WTC11 (cell line): ENCODE results near the gene CTNNA3. TPM values are rescaled to one million over a fixed set of nuclear protein-coding genes. Genes with fewer than 3 reads are reported as not detected.
A peak's percentile ranks its signal among the peaks of the same experiment; 100 is the strongest.

Experiments
- ATAC-seq: fragments of 200-7000 bp; cut with Tn5 transposase; 2 replicates; pipeline ENCODE4 v1.10.0; 2021; ENCODE audit warnings: mild to moderate bottlenecking, moderate library complexity
- Bru-seq: library from RNA; stranded (reverse); fragments of 400-500 nt; gene quantifications from one replicate; lab custom pipeline; 2021; lab: Mats Ljungman, UMichigan
- CTCF ChIA-PET: fragments of 300-600 bp; sonication (Branson Sonifier 250); formaldehyde crosslinking; loops from one replicate; lab custom pipeline; 2021; ENCODE audit warnings: antibody characterized with exemption; lab: Charles Lee
- POLR2A ChIA-PET: fragments of 350-600 bp; sonication (Branson Sonifier 250); formaldehyde crosslinking; loops from one replicate; lab custom pipeline; 2021; ENCODE audit warnings: antibody characterized with exemption; lab: Charles Lee
- DNase-seq: peaks from one replicate; pipeline ENCODE4 v3.0.0; 2021; ENCODE audit warnings: low spot score
- H3K27ac Mint-ChIP-seq: 2 replicates; pipeline ENCODE4 v1.8.0; 2021; ENCODE audit warnings: mixed read lengths
- H3K27me3 Mint-ChIP-seq: 2 replicates; pipeline ENCODE4 v1.8.0; 2021; ENCODE audit warnings: low read depth, mild to moderate bottlenecking, moderate library complexity, mixed read lengths
- H3K36me3 Mint-ChIP-seq: 2 replicates; pipeline ENCODE4 v1.8.0; 2021; ENCODE audit warnings: mixed read lengths
- H3K4me1 Mint-ChIP-seq: 2 replicates; pipeline ENCODE4 v1.8.0; 2022; ENCODE audit warnings: mixed read lengths
- H3K4me3 Mint-ChIP-seq: 2 replicates; pipeline ENCODE4 v1.8.0; 2021; ENCODE audit warnings: mild to moderate bottlenecking, moderate library complexity, mixed read lengths
- H3K9me3 Mint-ChIP-seq: 2 replicates; pipeline ENCODE4 v1.8.0; 2021; ENCODE audit warnings: mixed read lengths
- CBFB ChIP-seq: sonication (generic); formaldehyde crosslinking; IDR thresholded peaks from 2 replicates; pipeline ENCODE4 v1.8.1; 2022; ENCODE audit warnings: mild to moderate bottlenecking, low read depth, missing genetic modification reagents
- E2F5 ChIP-seq: sonication (generic); formaldehyde crosslinking; IDR thresholded peaks from 2 replicates; pipeline ENCODE4 v1.8.1; 2022; ENCODE audit warnings: mild to moderate bottlenecking, moderate library complexity, missing genetic modification reagents
- ERG ChIP-seq: fragments of 250-450 bp; sonication (Bioruptor Pico); IDR thresholded peaks from 2 replicates; pipeline ENCODE4 v1.8.0; 2021; ENCODE audit warnings: mild to moderate bottlenecking
- FOXJ3 ChIP-seq: sonication (generic); formaldehyde crosslinking; IDR thresholded peaks from 2 replicates; pipeline ENCODE4 v1.9.0; 2021; ENCODE audit warnings: missing genetic modification reagents, mild to moderate bottlenecking, borderline replicate concordance
- FOXP1 ChIP-seq: sonication (generic); formaldehyde crosslinking; IDR thresholded peaks from 2 replicates; pipeline ENCODE4 v1.8.0; 2022; ENCODE audit warnings: missing genetic modification reagents, mild to moderate bottlenecking, moderate library complexity, borderline replicate concordance
- IRF1 ChIP-seq: sonication (generic); formaldehyde crosslinking; IDR thresholded peaks from 2 replicates; pipeline ENCODE4 v1.8.0; 2023; ENCODE audit warnings: missing genetic modification reagents
- JUN ChIP-seq: sonication (generic); formaldehyde crosslinking; IDR thresholded peaks from 2 replicates; pipeline ENCODE4 v1.8.0; 2023; ENCODE audit warnings: mild to moderate bottlenecking, missing genetic modification reagents
- MAX ChIP-seq: sonication (generic); formaldehyde crosslinking; IDR thresholded peaks from 2 replicates; pipeline ENCODE4 v1.8.0; 2022; ENCODE audit warnings: mild to moderate bottlenecking, missing genetic modification reagents
- MXD4 ChIP-seq: fragments of 250-450 bp; sonication (Bioruptor Pico); IDR thresholded peaks from 2 replicates; pipeline ENCODE4 v1.8.0; 2021; ENCODE audit warnings: mild to moderate bottlenecking, moderate library complexity, borderline replicate concordance
- MYBL2 ChIP-seq: sonication (generic); formaldehyde crosslinking; IDR thresholded peaks from 2 replicates; pipeline ENCODE4 v1.8.1; 2023; ENCODE audit warnings: mild to moderate bottlenecking, moderate library complexity, missing genetic modification reagents
- PRDM15 ChIP-seq: sonication (generic); formaldehyde crosslinking; IDR thresholded peaks from 2 replicates; pipeline ENCODE4 v1.8.0; 2022; ENCODE audit warnings: missing genetic modification reagents
- SMAD3 ChIP-seq: sonication (generic); formaldehyde crosslinking; IDR thresholded peaks from 2 replicates; pipeline ENCODE4 v1.8.0; 2022; ENCODE audit warnings: missing genetic modification reagents, mild to moderate bottlenecking, borderline replicate concordance
- SP1 ChIP-seq: sonication (generic); formaldehyde crosslinking; conservative IDR thresholded peaks from 2 replicates; pipeline ENCODE4 v1.8.1; 2022; ENCODE audit warnings: missing genetic modification reagents
- TEAD4 ChIP-seq: sonication (generic); formaldehyde crosslinking; IDR thresholded peaks from 2 replicates; pipeline ENCODE4 v1.8.0; 2022; ENCODE audit warnings: mild to moderate bottlenecking, missing genetic modification reagents
- ZBTB21 ChIP-seq: sonication (generic); formaldehyde crosslinking; IDR thresholded peaks from 2 replicates; pipeline ENCODE4 v1.8.1; 2023; ENCODE audit warnings: mild to moderate bottlenecking, missing genetic modification reagents, borderline replicate concordance
- ZBTB43 ChIP-seq: sonication (generic); formaldehyde crosslinking; IDR thresholded peaks from 2 replicates; pipeline ENCODE4 v1.8.1; 2023; ENCODE audit warnings: mild to moderate bottlenecking, missing genetic modification reagents
- ZNF138 ChIP-seq: sonication (generic); formaldehyde crosslinking; conservative IDR thresholded peaks from 2 replicates; pipeline ENCODE4 v1.8.1; 2022; ENCODE audit warnings: mild to moderate bottlenecking, moderate library complexity, missing genetic modification reagents
- ZNF232 ChIP-seq: sonication (generic); formaldehyde crosslinking; IDR thresholded peaks from 2 replicates; pipeline ENCODE4 v1.8.0; 2022; ENCODE audit warnings: mild to moderate bottlenecking, missing genetic modification reagents
- ZNF263 ChIP-seq: sonication (generic); formaldehyde crosslinking; IDR thresholded peaks from 2 replicates; pipeline ENCODE4 v1.8.1; 2022; ENCODE audit warnings: low read depth, mild to moderate bottlenecking, moderate library complexity, missing genetic modification reagents
- ZNF396 ChIP-seq: fragments of 250-450 bp; sonication (Bioruptor Pico); IDR thresholded peaks from 2 replicates; pipeline ENCODE4 v1.8.0; 2021; ENCODE audit warnings: mild to moderate bottlenecking, moderate library complexity, borderline replicate concordance
- ZNF423 ChIP-seq: fragments of 250-450 bp; sonication (Bioruptor Pico); IDR thresholded peaks from 2 replicates; pipeline ENCODE4 v2.1.2; 2022; ENCODE audit warnings: mild to moderate bottlenecking, moderate library complexity
- ZNF532 ChIP-seq: fragments of 250-450 bp; sonication (Bioruptor Pico); IDR thresholded peaks from 2 replicates; pipeline ENCODE4 v1.9.0; 2021; ENCODE audit warnings: mild to moderate bottlenecking, borderline replicate concordance
- long read RNA-seq, 3 experiments: library from RNA in 1 of 3; library from capped mRNA in 1 of 3; library from polyadenylated mRNA in 1 of 3; unstranded in 2 of 3; stranded (forward) in 1 of 3; transcript quantifications; one replicate each; pipeline ENCODE4 v2.0.0, GENCODE V29; 2021
- total RNA-seq: library from RNA; stranded (reverse); gene quantifications from 3 replicates; pipeline ENCODE4 v1.2.3, GENCODE V29; 2021

The CTNNA3 gene
- 3.4 to 6.1 TPM (median 4.0 TPM) in 3 replicates for total RNA-seq
- percentile 37 among the genes with signal in this experiment for Bru-seq, nascent RNA
- long read RNA-seq, experiment 1, partial matches to known transcripts, result 3 of 13 reads
- long read RNA-seq, experiment 1, other reads (novel, unspliced or antisense), result 10 of 13 reads
- long read RNA-seq, experiment 2, partial matches to known transcripts, result 0 of 4 reads
- long read RNA-seq, experiment 2, other reads (novel, unspliced or antisense), result 4 of 4 reads
- long read RNA-seq, experiment 3, partial matches to known transcripts, result 1 of 1 reads
- long read RNA-seq, experiment 3, other reads (novel, unspliced or antisense), result 0 of 1 reads

GRCh38 chr10:67696029-67696428, at the start of gene CTNNA3:
TSS of gene CTNNA3 (minus strand) at chr10:67696195.
- CTCF ChIA-PET, result interaction anchor here (1.1 to 4.5 kb wide), 3 partner anchors 32 to 92 kb away, joined by 3 to 48 read pairs (median 4); no protein-coding TSS in a partner anchor
- Mint-ChIP-seq H3K4me3 (no peak within 1 kb of the TSS), H3K4me1 (peaks cover 4% of the 10 kb centered on the region), H3K36me3 (peaks cover 23% of the 10 kb centered on the region), H3K27me3 (no peaks in the 10 kb centered on the region; the same call in 1 of the 2 replicates), H3K9me3 (peaks cover 20% of the 10 kb centered on the region), H3K27ac (no peak within 1 kb of the TSS)
- no peak for TF ChIP-seq ZNF263
- no peak for TF ChIP-seq ZNF396
- no peak for TF ChIP-seq SP1
- TF ChIP-seq SMAD3 (CRISPR knock-in tag), result no peak
- TF ChIP-seq CBFB (CRISPR knock-in tag), result no peak
- TF ChIP-seq E2F5 (CRISPR knock-in tag), result no peak
- TF ChIP-seq ZNF423 (CRISPR knock-in tag), result no peak
- no peak for TF ChIP-seq TEAD4
- TF ChIP-seq ERG (CRISPR knock-in tag), result no peak
- TF ChIP-seq MYBL2, result no peak
- TF ChIP-seq MAX (CRISPR knock-in tag), result no peak
- TF ChIP-seq ZNF138 (CRISPR knock-in tag), result no peak
- no peak for TF ChIP-seq IRF1 (CRISPR knock-in tag)
- no peak for TF ChIP-seq FOXP1 (CRISPR knock-in tag)
- TF ChIP-seq ZNF532 (CRISPR knock-in tag), result no peak
- POLR2A ChIA-PET, result no interaction called here
- DNase-seq (no peak), ATAC-seq (no peak)

GRCh38 chr10:67735430-67735829, 39.4 kb upstream of the CTNNA3 start:
- no peak for ATAC-seq
- Mint-ChIP-seq H3K36me3 (no peaks in the 10 kb centered on the region), H3K4me3 (no peak overlapping the region), H3K9me3 (peaks cover 11% of the 10 kb centered on the region), H3K27me3 (no peaks in the 10 kb centered on the region; the same call in 1 of the 2 replicates), H3K4me1 (no peaks in the 10 kb centered on the region), H3K27ac (no peak overlapping the region)
- ChIA-PET CTCF (no interaction called here), POLR2A (no interaction called here)
- DNase-seq, result no peak
- no peak for TF ChIP-seq MXD4 (CRISPR knock-in tag)
- no peak for TF ChIP-seq ZNF232 (CRISPR knock-in tag)
- no peak for TF ChIP-seq JUN
- no peak for TF ChIP-seq ZBTB43
- no peak for TF ChIP-seq FOXJ3 (CRISPR knock-in tag)
- TF ChIP-seq ZBTB21, result no peak
- TF ChIP-seq SP1, result no peak
- TF ChIP-seq ZNF396, result no peak
- TF ChIP-seq PRDM15 (CRISPR knock-in tag), result no peak
